ENCODE measurements around the gene GNAQ. TPM values are rescaled to one million over a fixed set of nuclear protein-coding genes. Genes with fewer than 3 reads are reported as not detected.

Gene GNAQ
- total and polyA plus RNA-seq, 2 experiments from 2014 or later: 21.1 to 43.1 TPM

DNA sequence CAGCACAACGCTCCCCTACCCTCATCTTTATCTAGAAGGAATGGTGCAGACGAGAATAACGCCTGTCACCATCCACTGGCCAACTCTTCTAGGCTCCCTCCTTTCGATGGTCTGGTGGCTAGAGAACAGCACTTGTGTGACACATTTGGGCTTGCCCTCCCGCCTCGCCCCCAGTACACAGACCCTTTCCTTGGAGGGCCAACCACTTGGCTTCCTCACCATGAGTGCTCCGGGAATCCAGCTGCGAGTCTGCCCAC lies 1.4 kb downstream of the GNAQ start:
- 0 out of 2 replicates have a peak overlapping the region, but pooled peaks have one; percentile 20 for H2AFZ ChIP-seq
- TF ChIP-seq, protein P1, sequence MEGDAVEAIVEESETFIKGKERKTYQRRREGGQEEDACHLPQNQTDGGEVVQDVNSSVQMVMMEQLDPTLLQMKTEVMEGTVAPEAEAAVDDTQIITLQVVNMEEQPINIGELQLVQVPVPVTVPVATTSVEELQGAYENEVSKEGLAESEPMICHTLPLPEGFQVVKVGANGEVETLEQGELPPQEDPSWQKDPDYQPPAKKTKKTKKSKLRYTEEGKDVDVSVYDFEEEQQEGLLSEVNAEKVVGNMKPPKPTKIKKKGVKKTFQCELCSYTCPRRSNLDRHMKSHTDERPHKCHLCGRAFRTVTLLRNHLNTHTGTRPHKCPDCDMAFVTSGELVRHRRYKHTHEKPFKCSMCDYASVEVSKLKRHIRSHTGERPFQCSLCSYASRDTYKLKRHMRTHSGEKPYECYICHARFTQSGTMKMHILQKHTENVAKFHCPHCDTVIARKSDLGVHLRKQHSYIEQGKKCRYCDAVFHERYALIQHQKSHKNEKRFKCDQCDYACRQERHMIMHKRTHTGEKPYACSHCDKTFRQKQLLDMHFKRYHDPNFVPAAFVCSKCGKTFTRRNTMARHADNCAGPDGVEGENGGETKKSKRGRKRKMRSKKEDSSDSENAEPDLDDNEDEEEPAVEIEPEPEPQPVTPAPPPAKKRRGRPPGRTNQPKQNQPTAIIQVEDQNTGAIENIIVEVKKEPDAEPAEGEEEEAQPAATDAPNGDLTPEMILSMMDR (conservative IDR thresholded peaks at IDR 0.05; ENCODE audit: low read depth in 2 of 2): no peak
- TF ChIP-seq CREB1 (CRISPR knock-in tag; IDR thresholded peaks at IDR 0.05; ENCODE audit: low read depth) (no peak), POLR2AphosphoS5 (IDR thresholded peaks at IDR 0.05; ENCODE audit: low read depth) (no peak)
- TF ChIP-seq, protein P2, sequence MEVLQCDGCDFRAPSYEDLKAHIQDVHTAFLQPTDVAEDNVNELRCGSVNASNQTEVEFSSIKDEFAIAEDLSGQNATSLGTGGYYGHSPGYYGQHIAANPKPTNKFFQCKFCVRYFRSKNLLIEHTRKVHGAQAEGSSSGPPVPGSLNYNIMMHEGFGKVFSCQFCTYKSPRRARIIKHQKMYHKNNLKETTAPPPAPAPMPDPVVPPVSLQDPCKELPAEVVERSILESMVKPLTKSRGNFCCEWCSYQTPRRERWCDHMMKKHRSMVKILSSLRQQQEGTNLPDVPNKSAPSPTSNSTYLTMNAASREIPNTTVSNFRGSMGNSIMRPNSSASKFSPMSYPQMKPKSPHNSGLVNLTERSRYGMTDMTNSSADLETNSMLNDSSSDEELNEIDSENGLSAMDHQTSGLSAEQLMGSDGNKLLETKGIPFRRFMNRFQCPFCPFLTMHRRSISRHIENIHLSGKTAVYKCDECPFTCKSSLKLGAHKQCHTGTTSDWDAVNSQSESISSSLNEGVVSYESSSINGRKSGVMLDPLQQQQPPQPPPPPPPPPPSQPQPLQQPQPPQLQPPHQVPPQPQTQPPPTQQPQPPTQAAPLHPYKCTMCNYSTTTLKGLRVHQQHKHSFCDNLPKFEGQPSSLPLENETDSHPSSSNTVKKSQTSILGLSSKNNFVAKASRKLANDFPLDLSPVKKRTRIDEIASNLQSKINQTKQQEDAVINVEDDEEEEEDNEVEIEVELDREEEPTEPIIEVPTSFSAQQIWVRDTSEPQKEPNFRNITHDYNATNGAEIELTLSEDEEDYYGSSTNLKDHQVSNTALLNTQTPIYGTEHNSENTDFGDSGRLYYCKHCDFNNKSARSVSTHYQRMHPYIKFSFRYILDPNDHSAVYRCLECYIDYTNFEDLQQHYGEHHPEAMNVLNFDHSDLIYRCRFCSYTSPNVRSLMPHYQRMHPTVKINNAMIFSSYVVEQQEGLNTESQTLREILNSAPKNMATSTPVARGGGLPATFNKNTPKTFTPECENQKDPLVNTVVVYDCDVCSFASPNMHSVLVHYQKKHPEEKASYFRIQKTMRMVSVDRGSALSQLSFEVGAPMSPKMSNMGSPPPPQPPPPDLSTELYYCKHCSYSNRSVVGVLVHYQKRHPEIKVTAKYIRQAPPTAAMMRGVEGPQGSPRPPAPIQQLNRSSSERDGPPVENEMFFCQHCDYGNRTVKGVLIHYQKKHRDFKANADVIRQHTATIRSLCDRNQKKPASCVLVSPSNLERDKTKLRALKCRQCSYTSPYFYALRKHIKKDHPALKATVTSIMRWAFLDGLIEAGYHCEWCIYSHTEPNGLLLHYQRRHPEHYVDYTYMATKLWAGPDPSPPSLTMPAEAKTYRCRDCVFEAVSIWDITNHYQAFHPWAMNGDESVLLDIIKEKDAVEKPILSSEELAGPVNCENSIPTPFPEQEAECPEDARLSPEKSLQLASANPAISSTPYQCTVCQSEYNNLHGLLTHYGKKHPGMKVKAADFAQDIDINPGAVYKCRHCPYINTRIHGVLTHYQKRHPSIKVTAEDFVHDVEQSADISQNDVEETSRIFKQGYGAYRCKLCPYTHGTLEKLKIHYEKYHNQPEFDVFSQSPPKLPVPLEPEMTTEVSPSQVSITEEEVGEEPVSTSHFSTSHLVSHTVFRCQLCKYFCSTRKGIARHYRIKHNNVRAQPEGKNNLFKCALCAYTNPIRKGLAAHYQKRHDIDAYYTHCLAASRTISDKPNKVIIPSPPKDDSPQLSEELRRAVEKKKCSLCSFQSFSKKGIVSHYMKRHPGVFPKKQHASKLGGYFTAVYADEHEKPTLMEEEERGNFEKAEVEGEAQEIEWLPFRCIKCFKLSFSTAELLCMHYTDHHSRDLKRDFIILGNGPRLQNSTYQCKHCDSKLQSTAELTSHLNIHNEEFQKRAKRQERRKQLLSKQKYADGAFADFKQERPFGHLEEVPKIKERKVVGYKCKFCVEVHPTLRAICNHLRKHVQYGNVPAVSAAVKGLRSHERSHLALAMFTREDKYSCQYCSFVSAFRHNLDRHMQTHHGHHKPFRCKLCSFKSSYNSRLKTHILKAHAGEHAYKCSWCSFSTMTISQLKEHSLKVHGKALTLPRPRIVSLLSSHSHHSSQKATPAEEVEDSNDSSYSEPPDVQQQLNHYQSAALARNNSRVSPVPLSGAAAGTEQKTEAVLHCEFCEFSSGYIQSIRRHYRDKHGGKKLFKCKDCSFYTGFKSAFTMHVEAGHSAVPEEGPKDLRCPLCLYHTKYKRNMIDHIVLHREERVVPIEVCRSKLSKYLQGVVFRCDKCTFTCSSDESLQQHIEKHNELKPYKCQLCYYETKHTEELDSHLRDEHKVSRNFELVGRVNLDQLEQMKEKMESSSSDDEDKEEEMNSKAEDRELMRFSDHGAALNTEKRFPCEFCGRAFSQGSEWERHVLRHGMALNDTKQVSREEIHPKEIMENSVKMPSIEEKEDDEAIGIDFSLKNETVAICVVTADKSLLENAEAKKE (CRISPR knock-in tag; IDR thresholded peaks at IDR 0.05): no peak
- peak; percentile 10 for ATAC-seq
- H3K9me2 ChIP-seq (ENCODE audit: insufficient read depth): no peaks in the 10 kb centered on the region
- H3K9me3 Mint-ChIP-seq: no peaks in the 10 kb centered on the region; the same call in 2 of the 3 replicates
- peaks cover 39% of the 10 kb centered on the region for H3K4me1 ChIP-seq (ENCODE audit: insufficient read depth)
- no peaks in the 10 kb centered on the region for H3K36me3 ChIP-seq (ENCODE audit: insufficient read depth)
- peak overlapping the region; percentile 78 for H3K4me2 ChIP-seq
- peaks cover 8% of the 10 kb centered on the region for H4K20me1 ChIP-seq (replicated peaks; ENCODE audit: insufficient read depth)
- H3K4me1 Mint-ChIP-seq: peaks cover 63% of the 10 kb centered on the region
- H3K27me3 Mint-ChIP-seq (ENCODE audit: insufficient read depth, low read depth, poor library complexity): peaks cover 10% of the 10 kb centered on the region
- peaks cover 55% of the 10 kb centered on the region for H3K79me2 ChIP-seq (replicated peaks; ENCODE audit: insufficient read depth)
- H3K36me3 Mint-ChIP-seq (ENCODE audit: low read depth): no peaks in the 10 kb centered on the region; the same call in 2 of the 3 replicates
- no peak overlapping the region for H3K27ac ChIP-seq (ENCODE audit: low read depth)
- H3K4me3 ChIP-seq: peak overlapping the region; percentile 83
- H3K27ac Mint-ChIP-seq: peak overlapping the region; percentile 21
- no peaks in the 10 kb centered on the region for H3K27me3 ChIP-seq (ENCODE audit: insufficient read depth)
- H3F3A ChIP-seq (replicated peaks; ENCODE audit: low read depth): no peaks in the 10 kb centered on the region
- peak; percentile 40 for DNase-seq (ENCODE audit: low spot score)
- peak overlapping the region; percentile 84 for H3K4me3 Mint-ChIP-seq
